Stomach (tissue), 4 donors: ENCODE measurements around the gene HTR3E.

Source experiments
- CTCF ChIP-seq, 7 experiments: fragments of 450-650 bp in 4 of 7; fragments of 200-600 bp in 3 of 7; sonication (generic) in 3 of 7; IDR thresholded peaks; one replicate each; pipeline ENCODE4 v1.5.1; 2016 to 2019; ENCODE audit warnings: antibody characterized with exemption in 7 of 7, control low read depth in 2 of 7, mild to moderate bottlenecking in 1 of 7
- EP300 ChIP-seq: sonication (generic); formaldehyde crosslinking; IDR thresholded peaks from one replicate; pipeline ENCODE4 v1.6.1; 2017; ENCODE audit warnings: antibody characterized with exemption
- POLR2A ChIP-seq, 4 donors: fragments of 450-650 bp; IDR thresholded peaks; one replicate each; pipeline ENCODE4 v1.6.1; 2016; ENCODE audit warnings: antibody characterized with exemption in 4 of 4, control low read depth in 2 of 4, mild to moderate bottlenecking in 1 of 4, moderate library complexity in 1 of 4

- no peak for TF ChIP-seq POLR2A (IDR thresholded peaks at IDR 0.05)
- TF ChIP-seq CTCF (IDR thresholded peaks at IDR 0.05), result no peak
- no peak for TF ChIP-seq EP300
These were observed 39.0 kb downstream of the HTR3E start for GRCh38 chr3:184135911-184136260.
